Ovary (tissue), 3 donors: ENCODE results near the gene PLTP.

ENCODE experiments used
- POLR2A ChIP-seq: fragments of 450-650 bp; IDR thresholded peaks from one replicate; pipeline ENCODE4 v1.6.1; 2017; ENCODE audit warnings: antibody characterized with exemption, mild to moderate bottlenecking, moderate library complexity
- TF ChIP-seq, protein P1 (sequence below), 3 donors: fragments of 450-650 bp in 2 of 3; fragments of 200-600 bp in 1 of 3; IDR thresholded peaks; one replicate each; pipeline versions ENCODE4 v1.5.1 to v1.8.0; 2016 to 2022; ENCODE audit warnings: antibody characterized with exemption in 3 of 3, mild to moderate bottlenecking in 1 of 3
- donor health status: DM: no; HTN: no; CAD: no.

DNA sequence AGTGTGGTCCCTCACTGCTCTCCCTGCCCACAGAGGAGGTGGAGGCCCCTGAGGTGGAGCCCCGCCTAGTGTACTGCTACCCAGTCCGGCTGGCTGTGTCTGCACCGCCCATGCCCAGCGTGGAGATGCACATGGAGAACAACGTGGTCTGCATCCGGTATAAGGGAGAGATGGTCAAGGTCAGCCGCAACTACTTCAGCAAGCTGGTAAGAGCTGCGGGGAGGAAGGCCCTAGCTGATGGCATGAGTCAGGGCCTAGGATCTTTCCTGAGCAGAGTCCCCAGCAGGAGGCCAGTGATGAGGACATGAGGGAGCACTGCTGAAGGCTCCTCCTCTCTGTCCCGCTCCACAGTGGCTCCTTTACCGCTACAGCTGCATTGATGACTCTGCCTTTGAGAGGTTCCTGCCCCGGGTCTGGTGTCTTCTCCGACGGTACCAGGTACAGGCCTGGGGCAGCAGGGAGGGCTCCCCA lies 33.8 kb upstream of the PLTP start:
- TF ChIP-seq, protein P1, sequence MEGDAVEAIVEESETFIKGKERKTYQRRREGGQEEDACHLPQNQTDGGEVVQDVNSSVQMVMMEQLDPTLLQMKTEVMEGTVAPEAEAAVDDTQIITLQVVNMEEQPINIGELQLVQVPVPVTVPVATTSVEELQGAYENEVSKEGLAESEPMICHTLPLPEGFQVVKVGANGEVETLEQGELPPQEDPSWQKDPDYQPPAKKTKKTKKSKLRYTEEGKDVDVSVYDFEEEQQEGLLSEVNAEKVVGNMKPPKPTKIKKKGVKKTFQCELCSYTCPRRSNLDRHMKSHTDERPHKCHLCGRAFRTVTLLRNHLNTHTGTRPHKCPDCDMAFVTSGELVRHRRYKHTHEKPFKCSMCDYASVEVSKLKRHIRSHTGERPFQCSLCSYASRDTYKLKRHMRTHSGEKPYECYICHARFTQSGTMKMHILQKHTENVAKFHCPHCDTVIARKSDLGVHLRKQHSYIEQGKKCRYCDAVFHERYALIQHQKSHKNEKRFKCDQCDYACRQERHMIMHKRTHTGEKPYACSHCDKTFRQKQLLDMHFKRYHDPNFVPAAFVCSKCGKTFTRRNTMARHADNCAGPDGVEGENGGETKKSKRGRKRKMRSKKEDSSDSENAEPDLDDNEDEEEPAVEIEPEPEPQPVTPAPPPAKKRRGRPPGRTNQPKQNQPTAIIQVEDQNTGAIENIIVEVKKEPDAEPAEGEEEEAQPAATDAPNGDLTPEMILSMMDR (IDR thresholded peaks at IDR 0.05), result no peak
- no peak for TF ChIP-seq POLR2A
